Muscle of leg (tissue), 11 donors: Measurements from ENCODE around the gene THRAP3. TPM values are rescaled to one million over a fixed set of nuclear protein-coding genes. Genes with fewer than 3 reads are reported as not detected.
A peak's percentile ranks its signal among the peaks of the same experiment; 100 is the strongest.
"Not testable (repeated sequence)": the region's sequence is repeated elsewhere in the genome, so short reads cannot be mapped to it uniquely, and the experiment has no call there.

Experiments
- DNase-seq: peaks from one replicate; pipeline ENCODE4 v3.0.0; 2013
- H3K27ac ChIP-seq: one replicate; pipeline ENCODE4 v1.5.1; 2013; ENCODE audit warnings: mild to moderate bottlenecking, low read length, control low read depth
- H3K27me3 ChIP-seq: one replicate; pipeline ENCODE4 v1.6.1; 2013; ENCODE audit warnings: low read length; ENCODE audit not compliant: control insufficient read depth, insufficient read depth
- H3K36me3 ChIP-seq: one replicate; pipeline ENCODE4 v1.6.1; 2013; ENCODE audit warnings: low read length; ENCODE audit not compliant: control insufficient read depth, insufficient read depth
- H3K4me1 ChIP-seq: one replicate; pipeline ENCODE4 v1.6.1; 2013; ENCODE audit warnings: low read length; ENCODE audit not compliant: control insufficient read depth, insufficient read depth
- H3K4me3 ChIP-seq: one replicate; pipeline ENCODE4 v1.5.1; 2013; ENCODE audit warnings: low read length, control low read depth
- H3K9me3 ChIP-seq: replicated peaks from 2 replicates; pipeline ENCODE4 v1.6.1; 2013; ENCODE audit warnings: low read depth, low read length; ENCODE audit not compliant: control insufficient read depth
- WGBS: methylation state at CpG from one replicate; pipeline ENCODE4 v1.1.5; 2013; ENCODE audit warnings: missing lambda C conversion rate; ENCODE audit not compliant: insufficient coverage; 5-methylcytosine and 5-hydroxymethylcytosine counted together
- polyA plus RNA-seq, 8 donors: library from polyadenylated mRNA; unstranded; fragments of 120-200 nt; gene quantifications; one replicate each; pipeline versions ENCODE4 v1.2.1 to v1.2.3, GENCODE V29; 2013; ENCODE audit warnings: inconsistent platforms in 1 of 8, low replicate concordance in 1 of 8; ENCODE audit not compliant: insufficient read length in 8 of 8, insufficient read depth in 1 of 8
- total RNA-seq: library from RNA; stranded (reverse); fragments of 120-200 nt; gene quantifications from one replicate; pipeline ENCODE4 v1.2.4, GENCODE V29; 2013

THRAP3 gene
- total and polyA plus RNA-seq, 9 donors = 55.6 to 111 (median 91.2) TPM

DNA sequence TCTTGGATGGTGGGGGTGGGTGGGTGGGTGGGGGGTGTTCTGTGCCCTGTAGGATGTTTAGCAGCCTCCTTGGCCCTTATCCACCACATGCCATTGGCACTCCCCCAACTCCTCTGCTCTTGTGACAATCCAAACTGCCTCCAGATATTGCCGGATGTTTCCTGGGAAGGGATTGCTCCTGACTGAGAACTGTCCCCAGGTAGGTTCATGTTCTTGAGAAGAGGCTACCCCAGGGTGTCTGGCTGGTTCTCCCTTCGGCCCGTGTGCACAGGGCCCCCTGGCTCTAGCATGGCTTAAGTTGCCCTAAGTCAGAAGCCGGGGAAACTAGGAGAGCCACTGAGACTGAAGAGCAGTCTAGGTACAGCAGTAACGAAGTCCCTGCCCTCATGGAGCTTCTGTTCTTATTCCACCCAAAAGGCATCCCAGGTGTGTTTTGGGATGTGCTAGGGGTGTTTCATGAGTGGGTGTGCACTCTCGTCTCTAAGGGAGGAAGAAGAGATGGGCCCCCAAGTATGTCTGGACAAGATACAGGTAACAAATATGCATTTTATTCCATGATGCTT lies 19.8 kb upstream of the THRAP3 start:
- Histone ChIP-seq H3K27ac (peak overlapping the region; percentile 80), H3K4me3 (no peak overlapping the region), H3K36me3 (no peaks in the 10 kb centered on the region), H3K27me3 (no peaks in the 10 kb centered on the region), H3K4me1 (peaks cover 30% of the 10 kb centered on the region), H3K9me3 (no peaks in the 10 kb centered on the region)
- 75% methylated on average over 3 of the region's 6 CpGs for WGBS
- DNase-seq = peak; percentile 48

DNA sequence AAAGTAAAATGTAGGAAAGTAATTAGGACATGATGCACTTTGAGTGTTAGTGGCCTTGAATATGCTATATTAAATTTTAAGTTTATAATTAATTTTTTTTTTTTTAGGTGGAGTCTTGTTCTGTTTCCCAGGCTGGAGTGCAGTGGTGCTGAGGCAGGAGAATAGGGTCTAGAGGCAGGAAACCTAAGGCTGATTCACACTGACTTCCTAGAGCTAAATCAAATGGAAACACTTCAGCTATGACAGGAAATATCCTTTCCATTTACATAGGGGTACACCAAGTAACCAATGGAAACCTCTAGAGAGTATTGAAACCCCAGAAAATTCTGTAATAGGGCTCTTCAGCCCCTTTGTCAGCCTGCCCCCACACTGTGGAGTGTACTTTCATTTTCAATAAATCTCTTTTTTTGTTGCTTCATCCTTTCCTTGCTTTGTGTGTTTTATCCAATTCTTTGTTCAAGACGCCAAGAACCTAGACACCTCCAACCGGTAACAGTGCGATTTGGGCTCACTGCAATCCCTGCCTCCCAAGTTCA lies 17.9 kb upstream of the THRAP3 start:
- WGBS = 54% methylated on average over 3 of the region's 3 CpGs
- no peak overlapping the region for H3K4me3 ChIP-seq
- peaks cover 26% of the 10 kb centered on the region for H3K4me1 ChIP-seq
- no peaks in the 10 kb centered on the region for H3K27me3 ChIP-seq
- no peaks in the 10 kb centered on the region for H3K36me3 ChIP-seq
- H3K27ac ChIP-seq = no peak overlapping the region
- DNase-seq = no peak
- H3K9me3 ChIP-seq = no peaks in the 10 kb centered on the region

DNA sequence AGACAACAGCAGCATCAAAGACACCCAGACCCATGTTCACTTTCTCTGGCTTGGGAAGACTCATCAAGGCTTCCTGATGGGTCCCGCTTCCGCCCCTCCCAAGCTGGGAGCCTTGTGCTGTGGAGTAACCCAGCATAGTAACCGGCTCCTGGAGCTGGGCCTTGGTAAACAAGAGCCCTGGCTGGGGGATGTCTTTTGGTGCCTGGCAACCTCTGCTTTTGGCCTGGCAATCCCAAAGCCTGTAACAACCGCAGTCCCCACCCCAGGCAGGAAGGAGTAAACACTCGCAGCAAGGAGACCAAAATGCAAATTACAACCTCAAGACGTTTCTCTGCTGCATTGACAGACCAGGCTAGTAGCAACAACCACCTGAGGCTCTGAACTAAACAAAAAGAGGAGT lies 16.9 kb upstream of the THRAP3 start:
- Histone ChIP-seq H3K27ac (no peak overlapping the region), H3K36me3 (no peaks in the 10 kb centered on the region), H3K4me3 (no peak overlapping the region), H3K4me1 (peaks cover 26% of the 10 kb centered on the region), H3K27me3 (no peaks in the 10 kb centered on the region), H3K9me3 (no peaks in the 10 kb centered on the region)
- WGBS = 69% methylated on average over 3 of the region's 6 CpGs
- peak; percentile 31 for DNase-seq

DNA sequence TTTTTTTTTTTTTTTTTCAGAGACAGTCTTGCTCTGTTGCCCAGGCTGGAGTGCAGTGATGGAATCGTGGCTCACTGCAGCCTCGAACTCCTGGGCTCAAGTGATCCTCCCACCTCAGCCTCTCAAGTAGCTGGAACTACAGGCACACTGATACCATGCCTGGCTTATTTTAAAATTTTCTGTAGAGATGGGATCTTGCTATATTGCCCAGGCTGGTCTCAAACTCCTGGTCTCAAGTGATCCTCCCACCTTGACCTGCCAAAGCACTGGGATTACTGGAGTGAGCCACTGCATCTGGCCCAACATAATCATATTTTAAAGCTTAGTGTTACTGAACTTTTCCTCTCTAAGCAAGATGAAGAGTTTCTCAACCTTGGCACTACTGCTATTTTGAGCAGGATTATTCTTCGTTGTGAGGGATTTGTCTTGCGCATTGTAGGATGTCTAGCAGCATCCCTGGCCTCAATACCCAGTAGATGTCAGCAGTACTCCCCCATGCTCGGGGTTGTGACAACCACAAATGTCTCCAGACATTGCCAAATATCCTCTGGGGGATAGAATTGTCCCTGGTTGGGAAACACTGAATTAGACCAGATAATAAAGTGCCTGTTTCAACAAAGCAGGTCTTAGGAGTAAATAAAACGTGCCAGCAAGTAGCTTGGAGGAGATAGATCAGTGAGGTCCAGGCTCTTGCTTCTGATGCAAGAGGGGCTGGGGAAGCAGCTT lies 15.1 kb upstream of the THRAP3 start:
- no peak for DNase-seq
- Histone ChIP-seq H3K9me3 (no peaks in the 10 kb centered on the region), H3K36me3 (no peaks in the 10 kb centered on the region), H3K4me1 (peaks cover 13% of the 10 kb centered on the region), H3K27me3 (no peaks in the 10 kb centered on the region), H3K4me3 (no peak overlapping the region), H3K27ac (no peak overlapping the region)
- 71% methylated on average over 1 of the region's 6 CpGs for WGBS

DNA sequence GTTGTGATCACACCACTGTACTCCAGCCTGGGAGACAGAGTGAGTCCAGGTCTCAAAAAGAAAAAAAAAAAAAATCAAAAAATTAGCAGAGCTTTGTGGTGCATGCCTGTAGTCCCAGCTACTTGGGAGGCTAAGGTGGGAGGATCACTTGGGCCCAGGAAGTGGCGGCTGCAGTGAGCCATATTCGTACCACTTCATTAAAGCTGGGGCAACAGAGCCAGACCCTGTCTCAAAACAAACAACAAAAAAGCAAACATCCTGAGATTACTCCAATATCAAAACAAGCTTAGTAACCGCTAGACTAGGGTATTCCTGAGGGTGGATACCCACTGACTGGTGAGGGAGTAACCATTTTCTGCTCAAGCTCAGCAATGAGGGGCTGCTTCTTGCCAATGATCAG lies 12.9 kb upstream of the THRAP3 start:
- Histone ChIP-seq H3K4me3 (no peak overlapping the region), H3K27ac (no peak overlapping the region), H3K27me3 (no peaks in the 10 kb centered on the region), H3K4me1 (peaks cover 3% of the 10 kb centered on the region), H3K9me3 (no peaks in the 10 kb centered on the region), H3K36me3 (no peaks in the 10 kb centered on the region)
- WGBS = no CpG with 5 or more reads among the region's 3 CpGs
- DNase-seq = no peak

DNA sequence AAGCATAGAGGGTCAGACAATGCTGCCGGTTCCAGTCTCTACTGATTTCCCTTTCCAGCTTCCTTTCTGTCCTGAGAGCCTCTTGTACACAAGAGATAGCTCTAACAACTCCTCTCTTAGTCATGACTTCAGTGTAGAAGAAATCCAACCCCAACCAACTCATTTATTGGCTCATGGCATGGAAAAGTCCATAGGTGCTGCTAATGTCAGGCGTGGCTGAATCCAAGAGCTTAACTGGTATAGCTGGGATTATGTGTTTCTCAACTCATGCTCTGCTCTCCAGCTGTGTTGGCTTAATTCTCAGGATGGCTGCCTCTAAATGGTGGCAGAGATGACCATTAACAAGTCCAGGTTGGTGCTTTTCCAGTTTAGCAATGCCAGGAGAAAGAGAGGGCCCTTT lies 12.4 kb upstream of the THRAP3 start:
- Histone ChIP-seq H3K27ac (no peak overlapping the region), H3K4me1 (peaks cover 3% of the 10 kb centered on the region), H3K9me3 (no peaks in the 10 kb centered on the region), H3K4me3 (no peak overlapping the region), H3K36me3 (no peaks in the 10 kb centered on the region), H3K27me3 (no peaks in the 10 kb centered on the region)
- WGBS = 60% methylated on average over 1 of the region's 2 CpGs
- DNase-seq = no peak

DNA sequence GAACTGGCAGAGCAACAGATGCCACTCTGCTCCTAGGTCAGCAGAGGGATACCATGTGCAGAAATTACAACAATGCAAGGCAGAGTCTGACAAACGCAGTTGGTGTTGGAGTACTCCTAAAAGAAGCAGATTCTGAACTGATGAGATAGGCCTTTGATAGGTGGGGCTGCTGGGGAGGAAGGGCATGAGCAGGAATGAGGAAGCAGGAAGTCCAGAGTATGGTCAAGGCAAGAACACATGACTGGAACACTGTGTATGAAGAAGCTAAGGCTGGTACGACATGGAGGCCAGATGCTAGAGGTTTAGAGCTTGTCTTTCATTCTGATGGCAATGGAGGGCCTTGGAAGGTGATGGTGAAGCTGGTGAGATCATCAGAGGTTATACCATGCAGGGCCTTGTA lies 11.5 kb upstream of the THRAP3 start:
- H3K4me3 ChIP-seq = no peak overlapping the region
- no peaks in the 10 kb centered on the region for H3K9me3 ChIP-seq
- no peaks in the 10 kb centered on the region for H3K27me3 ChIP-seq
- WGBS = 91% methylated on average over 2 of the region's 2 CpGs
- DNase-seq = no peak
- H3K4me1 ChIP-seq = no peaks in the 10 kb centered on the region
- no peaks in the 10 kb centered on the region for H3K36me3 ChIP-seq
- H3K27ac ChIP-seq = no peak overlapping the region

DNA sequence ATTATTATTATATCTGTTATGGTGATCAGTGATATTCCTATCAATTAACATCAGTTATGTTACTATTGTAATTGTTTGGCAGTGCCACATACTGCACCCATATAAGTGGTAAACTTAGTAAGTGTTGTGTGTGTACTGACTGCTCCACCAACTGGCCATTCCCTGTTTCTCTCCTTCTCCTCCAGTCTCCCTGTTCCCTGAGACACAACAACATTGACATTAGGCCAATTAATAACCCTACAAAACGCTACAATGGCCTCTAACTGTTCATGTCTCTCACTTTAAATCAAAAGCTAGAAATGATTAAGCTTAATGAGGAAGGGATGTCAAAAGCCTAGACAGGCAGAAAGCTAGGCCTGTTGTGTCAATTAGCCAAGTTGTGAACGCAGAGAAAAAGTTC lies 6.6 kb upstream of the THRAP3 start:
- no peaks in the 10 kb centered on the region for H3K4me1 ChIP-seq
- no peaks in the 10 kb centered on the region for H3K36me3 ChIP-seq
- peak; percentile 25 for DNase-seq
- H3K27ac ChIP-seq = no peak overlapping the region
- H3K4me3 ChIP-seq = no peak overlapping the region
- WGBS = 82% methylated on average over 1 of the region's 2 CpGs
- no peaks in the 10 kb centered on the region for H3K9me3 ChIP-seq
- no peaks in the 10 kb centered on the region for H3K27me3 ChIP-seq

DNA sequence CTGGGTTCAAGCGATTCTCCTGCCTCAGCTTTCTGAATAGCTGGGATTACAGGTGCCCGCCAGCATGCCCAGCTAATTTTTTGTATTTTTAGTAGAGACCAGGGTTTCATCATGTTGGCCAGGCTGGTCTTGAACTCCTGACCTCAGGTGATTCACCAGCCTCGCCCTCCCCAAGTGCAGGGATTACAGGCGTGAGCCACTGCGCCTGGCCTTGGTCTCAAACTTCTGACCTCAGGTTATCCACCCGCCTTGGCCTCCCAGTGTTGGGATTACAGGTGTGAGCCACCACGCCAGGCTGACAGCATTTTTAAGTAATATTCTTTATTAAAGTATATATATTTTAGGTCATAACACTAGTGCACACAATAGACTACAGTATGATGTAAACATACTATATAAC lies 2.3 kb upstream of the THRAP3 start:
- not testable (repeated sequence) for H3K36me3 ChIP-seq, H3K4me3 ChIP-seq, H3K27ac ChIP-seq, DNase-seq, H3K9me3 ChIP-seq, H3K27me3 ChIP-seq
- peaks cover 23% of the 10 kb centered on the region for H3K4me1 ChIP-seq
- 97% methylated on average over 3 of the region's 7 CpGs for WGBS

DNA sequence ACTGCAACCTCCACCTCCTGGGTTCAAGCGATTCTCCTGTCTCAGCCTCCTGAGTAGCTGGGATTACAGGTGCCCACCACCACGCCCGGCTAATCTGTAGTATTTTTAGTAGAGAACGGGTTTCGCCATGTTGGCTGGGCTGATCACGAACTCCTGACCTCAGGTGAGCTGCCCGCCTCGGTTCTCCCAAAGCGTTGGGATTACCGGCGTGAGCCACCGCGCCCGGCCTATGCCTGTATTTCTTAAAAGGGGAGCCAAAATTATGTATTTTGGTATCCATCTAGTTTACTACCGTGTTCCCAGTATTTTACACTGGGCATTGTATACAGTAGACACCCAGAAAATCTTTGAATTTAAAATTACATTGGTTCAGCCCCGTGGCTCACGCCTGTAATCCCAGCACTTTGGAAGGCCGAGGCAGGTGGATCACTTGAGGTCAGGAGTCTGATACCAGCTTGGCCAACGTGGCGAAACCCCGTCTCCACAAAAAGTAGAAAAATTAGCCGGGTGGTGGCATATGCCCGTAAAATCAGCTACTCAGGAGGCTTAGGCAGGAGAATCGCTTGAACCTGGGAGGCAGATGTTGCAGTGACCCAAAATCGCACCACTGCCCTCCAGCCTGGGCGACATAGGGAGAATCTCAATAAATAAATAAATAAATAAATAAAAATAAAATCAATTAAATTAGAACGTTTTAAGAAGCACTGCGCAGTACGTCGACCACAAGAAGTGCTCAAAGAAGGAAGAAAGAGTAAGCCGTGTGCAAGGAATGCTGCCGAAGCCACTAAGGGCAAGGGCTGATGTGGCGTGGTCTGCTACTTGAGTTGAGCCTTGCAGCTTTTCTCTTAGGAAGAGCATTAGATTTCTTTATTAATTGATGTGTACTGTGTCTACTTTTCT lies 1.5 kb upstream of the THRAP3 start:
- Histone ChIP-seq H3K27me3 (no peaks in the 10 kb centered on the region), H3K4me3 (peak overlapping the region; percentile 73), H3K36me3 (peaks cover 6% of the 10 kb centered on the region), H3K27ac (peak overlapping the region; percentile 99), H3K4me1 (peaks cover 23% of the 10 kb centered on the region), H3K9me3 (no peaks in the 10 kb centered on the region)
- DNase-seq = no peak
- WGBS = 79% methylated on average over 23 of the region's 33 CpGs
